Heart left ventricle (tissue), 13 donors: ENCODE data around the gene SEC14L3.

Source experiments
- CTCF ChIP-seq, 12 donors: fragments of 200-600 bp; sonication (generic) in 4 of 12; IDR thresholded peaks; one replicate each; pipeline versions ENCODE4 v1.5.0 to v1.8.0; 2018 to 2022; ENCODE audit warnings: antibody characterized with exemption in 12 of 12, mild to moderate bottlenecking in 5 of 12
- POLR2A ChIP-seq, 2 donors: fragments of 450-650 bp; IDR thresholded peaks; one replicate each; pipeline ENCODE4 v1.6.1; 2017; ENCODE audit warnings: antibody characterized with exemption in 2 of 2, mild to moderate bottlenecking in 2 of 2, moderate library complexity in 2 of 2
- donor health status: ischemic (EF 13 %, LVEDD 7.1; RV severe dilation, severe dysfunction).
- donor health status: DM: no; HTN: yes; CAD: no.
- donor health status: DM: no; HTN: no; CAD: no.
- donor health status: ischemic (EF 25% LVEDD 6.9; RV normal size, moderate dysfunction).
- donor health status: ischemic (EF 25% LVEDD 5.7; RV mildly dilated, moderate dysfunction).
- donor health status: ischemic (EF 35%, LVEDD 5.7; RV mildly dilated, moderate dysfunction).
- donor health status: nonischemic (EF 11% LVEDD 7.7; RV severe dilation, severe dysfunction).
- donor health status: DM: yes; HTN: yes; CAD: no.
- donor health status: PGD.
- donor health status: ischemic (EF 29% LVEDD 5.4; RV normal size, mild dysfunction).
- donor health status: nonischemic (EF 23%, LVEDD 6.1; RV moderate dilation, normal function).

- TF ChIP-seq CTCF (IDR thresholded peaks at IDR 0.05) (no peak), POLR2A (IDR thresholded peaks at IDR 0.05) (no peak)
Measured at GRCh38 chr22:30413001-30413400, 58.8 kb downstream of the SEC14L3 start.
